RPMI7951 (cell line): ENCODE results near the gene DCC. TPM values are rescaled to one million over a fixed set of nuclear protein-coding genes. Genes with fewer than 3 reads are reported as not detected.

ENCODE experiments used
- DNase-seq: peaks from one replicate; pipeline ENCODE4 v3.0.0-alpha.2; 2012; ENCODE audit warnings: low read depth
- total RNA-seq: library from RNA; depleted of rRNA; stranded (reverse); fragments of >200 nt; shearing (Covaris generic); gene quantifications from 2 replicates; pipeline ENCODE4 v1.2.3, GENCODE V29; 2014

Gene DCC
- total RNA-seq, 1 experiment from 2014 or later = not detected

DNA sequence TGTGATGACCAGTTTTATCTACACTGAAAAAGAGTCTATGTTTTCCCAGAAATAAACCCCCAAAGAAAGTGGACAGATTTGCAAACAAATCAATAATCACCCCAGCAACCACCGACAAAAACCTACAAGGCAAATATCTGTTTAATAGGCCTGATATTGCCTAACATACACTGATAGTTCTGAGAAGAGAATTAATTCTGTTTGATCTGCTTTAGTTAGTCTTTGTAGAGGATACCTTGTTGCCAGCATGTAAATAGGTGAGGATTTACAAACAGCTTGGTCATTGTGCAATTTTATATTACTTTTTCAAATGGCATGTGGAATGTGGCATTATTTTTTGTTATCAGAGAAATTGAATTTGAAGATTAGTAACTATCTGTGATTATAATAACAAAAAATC, 86.5 kb downstream of the DCC start:
- no peak for DNase-seq

DNA sequence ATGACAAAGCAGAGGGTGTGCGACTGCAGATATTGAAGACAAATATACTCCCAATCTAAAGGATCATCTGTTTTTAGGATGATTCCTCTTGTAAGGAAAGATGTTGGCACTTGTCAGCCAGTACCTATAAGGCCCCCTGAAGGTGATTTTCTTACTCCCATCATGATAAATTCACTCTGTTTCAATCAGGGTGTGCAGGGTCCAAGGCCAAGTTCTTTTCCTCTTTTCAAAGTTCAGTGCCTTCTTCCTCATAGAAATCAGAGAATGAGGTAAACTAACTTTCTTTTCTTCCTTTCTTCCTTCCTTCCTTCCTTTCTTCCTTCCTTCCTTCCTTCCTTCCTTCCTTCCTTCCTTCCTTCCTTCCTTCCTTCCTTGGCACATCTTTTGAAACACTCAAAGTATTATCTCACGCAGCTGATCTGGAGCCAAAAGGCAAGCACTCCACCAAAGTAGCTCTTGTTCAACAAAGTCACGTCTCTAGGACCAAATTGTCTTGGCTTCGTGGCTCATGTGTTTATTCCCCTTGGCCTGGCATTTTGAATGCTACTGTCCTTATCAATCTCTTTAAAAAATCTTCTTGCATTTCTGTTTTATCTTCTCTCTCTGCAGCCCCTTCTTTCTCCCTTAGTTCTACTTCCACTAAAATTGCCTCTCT, 87.7 kb downstream of the DCC start:
- no peak for DNase-seq

DNA sequence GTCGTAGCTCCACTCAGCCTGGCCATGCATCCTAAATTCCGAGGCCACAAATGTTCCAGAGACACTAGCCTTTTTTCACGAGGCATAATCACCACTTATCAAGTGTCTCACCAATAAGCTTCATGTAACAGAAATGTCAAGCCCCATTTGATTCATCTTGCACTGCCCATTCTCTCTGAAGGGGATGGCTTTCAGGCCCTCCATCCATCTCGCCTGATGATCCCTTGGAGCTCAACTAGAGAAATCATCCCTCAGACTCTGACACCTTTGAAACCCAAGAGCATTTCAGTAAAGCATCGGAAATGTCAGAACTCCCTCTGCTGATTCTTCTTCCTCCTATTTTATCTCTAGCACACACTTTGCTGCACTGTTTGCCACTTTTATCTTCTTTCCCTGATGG, 91.7 kb downstream of the DCC start:
- DNase-seq = no peak

DNA sequence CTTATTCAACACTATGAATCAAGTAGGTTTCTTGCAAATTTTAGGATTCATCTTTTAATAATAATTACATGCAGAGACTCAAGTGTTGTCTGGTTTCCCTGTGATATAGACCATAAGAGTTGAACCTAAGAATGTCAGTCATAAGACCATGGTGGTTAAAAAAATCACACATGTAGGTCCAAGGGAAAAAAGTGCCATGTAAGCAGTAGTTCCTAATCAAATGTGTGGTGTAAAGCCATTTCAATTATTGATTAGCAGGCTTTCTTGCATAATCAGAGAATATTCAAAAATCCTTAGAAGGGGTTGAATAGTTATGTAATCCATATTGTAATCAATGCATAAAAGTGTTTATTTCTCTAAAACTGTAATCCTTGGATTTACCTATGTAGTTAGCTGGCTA, 93.8 kb downstream of the DCC start:
- no peak for DNase-seq

DNA sequence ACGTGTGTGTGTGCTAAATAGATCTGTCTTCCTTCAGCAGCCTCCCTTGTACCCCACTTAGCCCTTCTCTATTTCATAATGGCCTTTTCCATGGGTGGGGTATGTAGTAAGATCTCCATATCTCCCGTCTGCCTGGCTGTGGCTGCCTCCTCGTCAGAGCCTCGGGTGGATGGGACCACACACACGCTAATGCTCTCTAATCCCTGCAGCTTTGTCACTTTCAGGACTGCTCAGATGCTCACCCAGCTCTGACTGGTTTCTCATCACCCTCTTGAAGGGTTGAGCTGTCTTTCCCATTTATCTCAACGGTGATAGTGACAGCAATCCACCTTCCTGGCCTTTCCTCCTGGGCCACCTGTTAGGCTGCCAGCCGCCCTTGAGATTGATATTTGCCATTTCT, 95.3 kb downstream of the DCC start:
- no peak for DNase-seq

DNA sequence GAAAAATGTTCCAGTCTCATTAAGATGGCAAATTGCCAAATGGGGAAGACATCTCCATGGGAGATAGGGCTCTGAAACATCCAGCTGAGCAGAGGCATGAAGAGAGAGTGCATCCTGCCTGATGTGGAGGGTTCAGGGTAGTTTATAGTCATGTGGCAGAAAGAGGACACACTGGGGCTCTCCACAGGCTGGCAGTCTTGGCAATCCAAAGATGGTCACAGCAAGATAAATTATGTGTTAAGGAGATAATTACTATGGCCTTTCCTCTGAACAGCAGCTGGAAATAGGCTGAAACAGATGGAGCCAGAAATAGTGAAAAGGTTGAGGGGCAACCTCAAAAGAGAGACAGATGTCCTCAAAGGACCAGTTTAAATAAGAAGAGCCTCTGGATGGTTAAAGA, 97.2 kb downstream of the DCC start:
- DNase-seq = no peak

DNA sequence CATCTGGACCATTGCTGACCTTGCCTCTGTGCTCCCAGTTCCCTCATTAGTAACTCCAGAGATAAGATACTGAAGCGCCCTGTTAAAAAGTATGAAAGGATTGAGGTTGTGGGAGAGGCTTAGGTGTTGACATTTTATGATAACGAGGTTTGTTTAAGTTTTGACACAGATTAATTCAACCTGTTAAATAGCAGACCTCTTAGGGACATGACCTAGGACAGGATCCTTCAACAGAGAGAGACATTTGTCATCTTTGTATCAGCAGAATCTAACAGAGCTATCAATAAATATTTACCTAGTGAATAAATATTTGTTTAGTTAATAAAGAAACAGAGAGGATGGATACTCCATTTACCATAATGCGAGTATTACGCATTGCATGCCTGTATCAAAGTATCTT, 99.5 kb downstream of the DCC start:
- DNase-seq = no peak

DNA sequence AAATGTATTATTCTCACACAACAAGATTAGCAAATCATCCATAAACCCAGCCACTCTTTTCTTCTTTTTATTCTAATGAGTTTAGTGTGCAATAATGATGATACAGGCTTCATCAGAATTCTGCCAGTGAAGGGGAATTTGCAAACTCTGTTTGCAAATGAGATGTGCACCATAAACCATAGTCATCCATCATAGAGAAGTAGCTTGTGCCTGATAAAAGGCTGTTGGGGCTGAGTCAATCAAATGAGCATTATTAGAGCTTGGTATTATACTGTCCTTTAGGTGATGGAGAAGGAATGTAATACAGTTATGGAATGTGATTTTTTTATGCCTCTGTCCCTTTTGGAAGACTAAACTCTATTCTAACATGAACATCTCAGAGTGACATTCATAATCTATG, 101.8 kb downstream of the DCC start:
- no peak for DNase-seq

DNA sequence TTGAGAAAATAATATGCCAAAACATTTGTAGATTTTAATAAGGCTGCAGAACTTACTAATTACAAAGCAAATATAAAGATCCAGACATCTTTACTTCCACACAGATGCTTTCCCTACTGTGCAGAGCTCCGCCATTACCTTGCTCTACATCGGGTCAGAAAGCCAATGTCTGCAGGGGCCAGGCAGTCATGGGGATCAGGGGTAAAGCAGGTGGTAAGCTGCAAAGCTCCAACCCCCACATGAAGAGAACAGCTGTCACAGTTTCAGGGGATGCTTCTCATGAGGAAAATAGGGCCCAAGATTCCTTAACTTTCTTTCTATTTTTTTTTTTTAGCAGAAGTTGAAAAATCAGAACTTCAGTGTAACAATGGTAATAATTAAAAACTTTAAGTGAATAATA, 102.7 kb downstream of the DCC start:
- DNase-seq = no peak

DNA sequence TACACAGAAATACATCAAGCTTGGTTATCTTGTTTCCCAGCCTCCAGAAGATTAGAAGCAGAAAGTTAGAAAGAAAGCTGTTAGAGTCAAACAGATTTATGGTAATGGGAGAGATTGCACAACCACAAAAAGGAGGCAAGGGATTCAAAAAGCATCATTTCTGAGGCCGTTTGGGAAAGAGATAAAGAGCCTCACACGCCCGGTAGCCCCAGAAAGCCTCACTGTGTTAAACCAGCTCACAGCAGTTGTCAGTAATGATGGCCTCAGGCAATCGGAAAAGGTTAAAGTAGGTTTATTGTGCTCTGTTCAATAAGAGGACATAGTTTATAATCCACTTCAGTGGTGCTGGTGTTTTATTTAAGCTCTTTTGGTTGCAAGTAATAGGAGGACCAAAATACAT, 111.3 kb downstream of the DCC start:
- no peak for DNase-seq

DNA sequence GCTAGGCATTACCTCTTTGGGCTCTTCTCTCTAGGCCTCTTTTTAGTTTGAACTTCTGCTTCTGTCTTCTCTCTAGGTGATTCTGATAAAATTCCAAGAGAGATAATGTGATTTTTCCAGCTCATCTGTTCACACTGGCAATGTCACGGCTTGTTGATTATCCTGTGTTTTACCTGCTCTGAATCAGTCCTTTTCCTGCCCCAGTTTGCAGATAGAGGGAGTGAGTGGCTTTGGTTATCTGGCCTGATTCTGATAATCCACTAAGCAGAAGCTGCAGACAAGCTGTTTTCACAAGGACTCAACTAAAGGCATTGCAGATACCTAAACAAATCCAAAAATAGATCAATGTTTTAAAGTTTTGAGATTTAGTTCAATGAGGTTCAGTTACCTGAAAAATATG, 111.9 kb downstream of the DCC start:
- no peak for DNase-seq

DNA sequence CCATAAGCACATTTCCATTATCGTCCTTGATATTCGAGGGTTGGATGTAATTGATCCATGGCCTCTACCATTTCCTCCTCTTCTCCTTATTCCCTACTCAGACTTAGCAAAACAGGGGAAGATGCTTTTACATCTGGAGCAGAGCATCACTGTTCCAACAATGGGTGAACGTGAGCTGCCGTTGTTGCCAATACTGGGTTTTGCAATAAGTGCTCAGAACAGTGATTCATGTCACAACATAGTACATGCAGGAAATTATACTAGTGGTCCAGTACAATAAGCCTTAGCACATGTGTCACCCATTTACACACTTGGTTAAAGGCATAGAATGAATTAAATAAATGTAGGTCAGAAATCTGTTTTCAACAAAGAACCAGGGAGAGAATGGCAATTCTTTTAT, 112.4 kb downstream of the DCC start:
- no peak for DNase-seq

DNA sequence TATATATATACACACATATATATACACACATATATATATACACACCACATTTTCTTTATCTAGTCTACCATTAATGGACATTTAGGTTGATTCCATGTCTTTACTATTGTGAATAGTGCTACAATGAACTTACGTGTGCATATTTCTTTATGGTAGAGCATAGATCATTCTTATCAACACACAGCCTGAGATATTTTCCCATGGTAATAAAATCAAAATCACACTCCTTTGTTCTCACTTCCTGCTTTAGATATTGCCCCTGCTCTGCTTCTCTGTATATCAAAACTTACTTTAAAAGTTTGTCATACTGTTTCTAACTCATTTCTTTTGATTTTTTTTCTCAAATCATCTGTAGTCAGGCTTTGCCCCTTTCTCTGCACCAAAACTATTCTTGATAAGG, 119.9 kb downstream of the DCC start:
- DNase-seq = no peak

DNA sequence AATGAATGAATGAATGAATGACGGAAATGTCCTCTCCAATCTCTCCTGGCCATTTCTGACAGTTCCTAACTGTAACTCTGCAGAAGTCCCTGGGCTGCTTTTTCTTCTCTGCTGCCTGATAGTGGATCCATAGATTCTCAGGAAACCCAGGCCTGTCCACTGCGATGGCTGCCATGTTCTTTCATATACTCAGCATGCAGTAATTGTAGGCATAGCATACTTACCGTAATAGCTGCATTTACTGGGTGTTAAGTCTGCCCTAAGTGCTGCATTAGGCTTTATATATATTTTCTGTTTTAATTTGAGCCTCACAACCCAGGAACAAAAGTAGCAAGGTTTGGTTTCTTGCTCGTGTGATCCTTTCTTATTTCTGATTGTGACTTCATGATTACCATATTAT, 122.9 kb downstream of the DCC start:
- no peak for DNase-seq

DNA sequence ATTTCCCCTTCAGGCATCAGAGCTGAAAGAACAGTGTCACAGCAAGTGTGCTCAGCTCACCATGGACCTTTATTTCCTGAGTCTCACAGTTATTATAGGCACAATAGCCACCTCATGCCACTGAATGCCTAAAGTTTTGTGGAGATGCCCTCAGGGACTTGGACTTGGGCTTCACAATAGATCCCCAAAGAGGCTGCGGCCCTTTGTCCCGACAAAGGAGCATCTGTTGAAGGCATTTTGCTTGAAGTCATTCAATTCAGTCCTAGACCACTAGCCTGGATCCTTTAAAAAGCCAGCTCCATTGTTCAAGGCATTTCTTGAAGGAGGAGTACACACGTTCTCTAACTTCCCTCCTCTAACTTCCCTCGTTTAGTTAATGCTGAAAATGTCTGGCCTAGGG, 125.4 kb downstream of the DCC start:
- no peak for DNase-seq

DNA sequence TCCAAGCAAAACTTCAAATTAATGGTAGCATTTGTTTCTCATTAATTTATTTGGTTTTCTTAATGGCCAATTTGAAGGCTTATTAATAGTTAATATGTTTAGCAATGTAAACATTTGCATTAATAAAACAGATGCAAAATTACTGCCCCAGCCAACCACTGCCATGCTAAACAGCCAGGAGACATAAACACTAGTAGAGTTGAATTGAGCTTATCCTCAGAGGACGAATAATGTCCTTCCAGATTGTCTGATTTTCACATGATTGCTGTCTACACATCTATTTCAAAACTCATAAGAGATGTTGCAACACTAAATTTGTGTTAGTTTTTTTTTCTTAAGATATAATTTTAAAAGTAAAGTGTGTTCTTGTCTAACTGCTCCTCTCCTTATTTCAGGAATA, 128.5 kb downstream of the DCC start:
- DNase-seq = no peak

DNA sequence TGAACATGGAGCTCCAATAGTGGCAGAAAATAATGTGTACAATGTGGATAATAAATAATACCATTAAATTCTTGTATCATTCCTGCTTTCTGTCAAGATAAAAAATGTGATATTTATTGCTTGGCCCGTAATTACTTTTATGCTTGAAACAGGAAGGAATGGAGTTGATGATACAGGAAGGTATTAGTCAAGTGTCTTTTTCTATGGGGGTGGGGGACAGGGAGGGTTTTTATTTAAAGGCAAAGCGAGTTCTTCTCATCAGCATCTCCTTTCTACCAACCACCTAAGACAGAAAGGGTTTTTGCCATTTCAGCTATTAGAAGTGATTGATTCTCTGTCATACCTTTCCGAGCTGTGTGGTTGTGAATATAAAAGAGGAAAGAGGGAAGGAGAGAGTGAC, 135.3 kb downstream of the DCC start:
- DNase-seq = no peak

DNA sequence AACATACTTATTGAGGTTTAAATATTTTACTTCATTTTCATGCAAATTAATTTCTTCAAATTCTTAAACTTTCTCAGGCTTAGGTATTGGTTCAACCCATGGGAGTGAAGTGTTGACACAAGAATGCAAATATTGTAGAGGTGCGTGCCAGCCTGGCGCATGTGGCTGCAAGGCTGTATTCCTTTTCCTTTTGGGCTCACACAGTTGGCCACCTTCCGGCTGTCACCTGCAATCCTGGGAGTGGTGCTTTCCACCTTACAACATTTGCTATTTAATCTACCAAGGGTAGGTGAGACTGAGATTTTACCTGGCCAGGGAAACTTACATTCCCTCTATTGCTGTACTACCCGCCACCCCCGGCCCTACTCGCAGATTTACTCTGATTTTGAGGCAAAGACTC, 141.1 kb downstream of the DCC start:
- no peak for DNase-seq

DNA sequence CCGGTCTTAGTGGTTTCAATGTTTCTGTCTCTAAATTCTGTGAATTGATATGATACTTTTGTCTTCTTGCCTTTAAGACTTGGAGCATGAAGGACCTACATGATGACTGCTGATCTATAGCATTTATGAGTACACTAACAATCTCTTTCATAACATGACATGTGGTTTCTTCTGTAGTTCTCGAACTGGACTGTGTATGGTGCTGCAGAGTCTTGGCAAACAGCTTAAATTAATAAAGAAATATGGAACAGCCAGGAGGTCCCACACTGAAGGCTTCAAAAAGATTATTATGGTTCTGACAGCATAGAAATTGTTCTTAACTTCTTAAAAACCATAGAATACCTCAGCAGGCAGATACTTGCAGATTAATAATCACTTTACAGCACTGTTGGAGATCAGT, 145.0 kb downstream of the DCC start:
- DNase-seq = no peak

DNA sequence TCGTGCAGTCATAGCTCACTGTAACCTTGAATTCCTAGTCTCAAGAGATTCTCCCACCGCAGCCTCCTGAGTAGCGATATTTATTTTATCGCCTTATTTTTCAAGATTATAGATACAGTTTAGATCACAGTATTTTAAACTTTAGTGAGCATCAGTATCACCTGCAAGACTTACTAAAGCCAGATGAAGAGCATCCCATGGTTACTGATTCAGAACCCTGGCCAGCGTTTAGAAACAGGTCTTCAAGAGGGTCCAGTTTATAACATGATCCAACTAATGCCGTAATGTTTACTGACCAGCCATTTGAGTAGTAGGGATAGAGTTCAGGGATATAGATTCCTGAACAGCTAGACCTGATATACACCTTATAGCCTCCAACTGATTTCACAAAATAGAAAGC, 146.1 kb downstream of the DCC start:
- DNase-seq = no peak

DNA sequence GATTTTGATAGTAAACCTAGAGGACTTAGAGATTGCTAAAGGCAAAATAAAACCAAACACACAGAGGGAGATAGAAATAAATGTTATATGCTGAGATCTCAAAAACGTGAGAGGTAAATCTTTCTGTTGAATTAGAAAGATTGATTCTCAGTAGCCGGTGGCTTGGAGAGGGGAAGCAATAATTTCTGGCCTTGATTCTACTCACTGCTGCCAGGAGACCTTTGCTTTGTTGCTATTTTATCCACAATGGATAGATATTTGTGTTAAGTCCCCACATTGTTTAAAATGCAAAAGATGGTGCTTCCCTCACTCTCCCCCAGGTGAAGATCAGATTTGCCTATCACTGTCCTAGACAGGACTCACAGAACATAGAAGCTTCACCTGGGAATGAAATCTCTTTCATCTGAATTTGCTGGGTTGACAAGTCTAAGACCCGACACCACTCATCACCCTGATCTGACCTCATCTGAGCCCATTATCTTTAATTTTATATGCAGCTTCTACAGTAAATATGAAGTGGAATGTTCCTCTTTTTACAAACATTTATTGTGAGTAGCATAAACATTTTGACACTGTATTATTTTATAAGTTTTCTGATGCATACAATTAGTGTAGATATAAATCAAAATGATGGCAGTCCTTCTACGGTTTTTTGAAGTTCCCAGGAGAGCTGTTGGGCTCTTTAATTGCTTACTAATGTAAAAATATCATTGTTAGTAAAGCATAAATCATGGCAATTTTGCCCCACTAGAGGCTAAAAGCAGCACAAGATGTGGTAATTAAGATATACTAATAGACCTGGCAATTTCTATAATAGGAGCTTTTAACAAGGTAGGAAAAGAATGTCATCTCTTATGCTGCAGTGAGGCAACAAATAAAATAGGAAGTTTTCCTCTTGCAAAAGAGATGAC, 149.7 kb downstream of the DCC start:
- no peak for DNase-seq

DNA sequence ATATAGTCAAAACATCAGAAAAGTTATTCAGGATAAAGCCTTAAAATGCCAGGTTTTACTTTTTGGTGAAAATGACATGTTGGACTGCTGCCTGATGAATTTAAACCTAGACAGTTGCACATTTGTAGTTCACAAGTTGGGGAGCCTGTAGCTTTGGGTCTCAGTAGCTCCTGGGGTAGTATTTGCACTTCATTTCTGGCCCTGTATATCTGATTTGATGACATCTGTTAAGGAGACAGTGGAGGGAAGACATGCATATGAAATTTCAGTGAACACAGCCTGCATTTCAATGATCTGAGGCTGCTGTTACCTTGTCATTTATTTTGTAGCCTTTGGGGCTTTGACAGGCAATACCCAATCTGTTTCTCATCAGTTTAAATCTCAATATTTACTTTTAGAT, 156.4 kb downstream of the DCC start:
- DNase-seq = no peak

DNA sequence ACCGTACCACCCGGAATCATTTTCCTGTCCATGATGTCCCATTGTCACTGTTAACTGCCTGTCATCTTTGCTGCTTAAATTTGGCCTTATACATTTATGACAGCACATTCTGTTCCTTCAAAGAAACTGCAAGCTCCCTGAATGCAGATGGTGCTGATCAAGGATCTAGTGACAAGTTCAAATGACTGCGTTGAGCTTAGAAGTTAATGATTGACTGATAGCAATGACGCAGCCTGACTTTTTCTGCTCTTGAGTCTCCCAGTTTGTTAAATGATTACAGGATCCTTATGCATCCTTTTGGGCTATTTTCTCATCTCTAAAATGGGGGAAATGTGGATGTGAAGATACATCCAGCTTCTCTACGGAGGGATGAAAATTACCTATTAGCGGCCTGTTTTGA, 159.0 kb downstream of the DCC start:
- DNase-seq = no peak

DNA sequence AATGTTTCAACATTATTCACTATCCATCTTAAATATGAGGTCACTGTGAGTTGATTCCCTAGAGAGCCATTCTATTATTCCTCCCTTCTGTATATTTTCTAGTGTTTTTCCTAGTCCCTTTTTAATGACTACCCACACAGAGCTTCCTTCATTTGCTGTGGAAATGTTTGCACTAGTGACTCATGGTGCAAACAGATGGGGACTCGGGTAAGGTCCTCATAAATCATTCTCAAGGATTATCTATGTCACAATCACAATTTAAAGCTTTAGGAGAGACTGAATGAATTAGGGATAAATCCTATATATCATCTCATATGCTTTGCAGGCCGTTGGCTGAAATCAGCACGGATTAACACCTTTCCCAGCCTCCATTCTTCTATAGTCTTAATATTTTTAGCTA, 159.6 kb downstream of the DCC start:
- no peak for DNase-seq
